CD14-positive monocyte (primary cell): ENCODE results near the gene SUB1. TPM values are rescaled to one million over a fixed set of nuclear protein-coding genes. Genes with fewer than 3 reads are reported as not detected.

ENCODE experiments used
- DNase-seq, 3 donors: peaks; one replicate each; pipeline ENCODE4 v3.0.0-alpha.2; 2011 to 2022
- H2AFZ ChIP-seq: 2 replicates; pipeline ENCODE4 v1.6.0; 2012; ENCODE audit warnings: mild to moderate bottlenecking, low read depth, low read length, inconsistent platforms; ENCODE audit not compliant: insufficient read depth, poor library complexity, severe bottlenecking
- H3K27ac ChIP-seq, 2 donors: 1 replicate in 1 of 2; 2 replicates in 1 of 2; pipeline ENCODE4 v1.5.1; 2012 to 2013; ENCODE audit warnings: low read length in 2 of 2, control low read depth in 1 of 2, inconsistent platforms in 1 of 2, low read depth in 1 of 2, mild to moderate bottlenecking in 1 of 2
- H3K27me3 ChIP-seq, 2 donors: one replicate each; pipeline versions ENCODE4 v1.6.0 to v1.6.1; 2011 to 2013; ENCODE audit warnings: low read length in 2 of 2; ENCODE audit not compliant: control insufficient read depth in 2 of 2, insufficient read depth in 2 of 2
- H3K36me3 ChIP-seq, 2 donors: replicated peaks in 1 of 2; 1 replicate in 1 of 2; 2 replicates in 1 of 2; pipeline versions ENCODE4 v1.5.1 to v1.6.1; 2012 to 2013; ENCODE audit warnings: low read length in 2 of 2, control low read depth in 1 of 2, inconsistent platforms in 1 of 2, mild to moderate bottlenecking in 1 of 2; ENCODE audit not compliant: insufficient read depth in 2 of 2, control insufficient read depth in 1 of 2
- H3K4me1 ChIP-seq, 2 donors: 1 replicate in 1 of 2; 2 replicates in 1 of 2; pipeline versions ENCODE4 v1.5.1 to v1.6.1; 2012 to 2013; ENCODE audit warnings: low read length in 2 of 2, control low read depth in 1 of 2, inconsistent platforms in 1 of 2, mild to moderate bottlenecking in 1 of 2, moderate library complexity in 1 of 2; ENCODE audit not compliant: insufficient read depth in 2 of 2, control insufficient read depth in 1 of 2
- H3K4me2 ChIP-seq: replicated peaks from 2 replicates; pipeline ENCODE3; 2012; ENCODE audit warnings: low read length, moderate library complexity, mild to moderate bottlenecking; ENCODE audit not compliant: poor library complexity, severe bottlenecking; ENCODE audit errors: extremely low read depth
- H3K4me3 ChIP-seq, 3 experiments: fragments of 200-600 bp in 1 of 3; sonication (generic) in 1 of 3; replicated peaks in 1 of 3; 1 replicate in 2 of 3; 2 replicates in 1 of 3; pipeline ENCODE4 v1.5.1; 2011 to 2013; ENCODE audit warnings: low read length in 3 of 3, mild to moderate bottlenecking in 3 of 3, control low read depth in 2 of 3, low read depth in 2 of 3, inconsistent platforms in 1 of 3, moderate library complexity in 1 of 3
- H3K79me2 ChIP-seq: 2 replicates; pipeline ENCODE4 v1.6.0; 2012; ENCODE audit warnings: mild to moderate bottlenecking, control low read depth, inconsistent platforms, low read length, moderate library complexity; ENCODE audit not compliant: insufficient read depth
- H3K9ac ChIP-seq: 2 replicates; pipeline ENCODE4 v1.6.0; 2017; ENCODE audit warnings: low read length, mild to moderate bottlenecking; ENCODE audit not compliant: insufficient read depth, poor library complexity, severe bottlenecking
- H3K9me3 ChIP-seq, 2 donors: replicated peaks in 1 of 2; 1 replicate in 1 of 2; 2 replicates in 1 of 2; pipeline versions ENCODE4 v1.5.1 to v1.6.1; 2012 to 2013; ENCODE audit warnings: low read length in 2 of 2, control low read depth in 1 of 2; ENCODE audit not compliant: control insufficient read depth in 1 of 2, insufficient read depth in 1 of 2
- H4K20me1 ChIP-seq: 2 replicates; pipeline ENCODE4 v1.6.0; 2012; ENCODE audit warnings: mild to moderate bottlenecking, low read length, control low read depth, moderate library complexity; ENCODE audit not compliant: insufficient read depth
- H3K27ac Mint-ChIP-seq, 7 donors: one replicate each; pipeline ENCODE4 v1.8.0; 2020; ENCODE audit warnings: mild to moderate bottlenecking in 7 of 7, mixed read lengths in 7 of 7, moderate library complexity in 6 of 7, inconsistent platforms in 2 of 7
- H3K27me3 Mint-ChIP-seq, 3 donors: one replicate each; pipeline ENCODE4 v1.8.0; 2021 to 2022; ENCODE audit warnings: low read depth in 3 of 3, mild to moderate bottlenecking in 3 of 3, mixed read lengths in 3 of 3, moderate library complexity in 3 of 3, inconsistent platforms in 1 of 3
- H3K36me3 Mint-ChIP-seq, 2 donors: one replicate each; pipeline ENCODE4 v1.8.0; 2020; ENCODE audit warnings: mixed read lengths in 2 of 2, inconsistent platforms in 1 of 2, mild to moderate bottlenecking in 1 of 2
- H3K4me1 Mint-ChIP-seq: one replicate; pipeline ENCODE4 v1.8.0; 2020; ENCODE audit warnings: mild to moderate bottlenecking, mixed read lengths
- H3K4me3 Mint-ChIP-seq, 2 donors: one replicate each; pipeline ENCODE4 v1.8.0; 2020; ENCODE audit warnings: mild to moderate bottlenecking in 2 of 2, mixed read lengths in 2 of 2, moderate library complexity in 1 of 2
- H3K9me3 Mint-ChIP-seq, 7 donors: one replicate each; pipeline ENCODE4 v1.8.0; 2020 to 2022; ENCODE audit warnings: mixed read lengths in 7 of 7, mild to moderate bottlenecking in 6 of 7, moderate library complexity in 6 of 7, inconsistent platforms in 2 of 7
- WGBS: methylation state at CpG from one replicate; pipeline ENCODE4 v1.1.5; 2013; ENCODE audit warnings: missing lambda C conversion rate; ENCODE audit not compliant: insufficient coverage; 5-methylcytosine and 5-hydroxymethylcytosine counted together
- intact Hi-C, 2 donors: fragments of 100-400 bp; cut with micrococcal nuclease; formaldehyde crosslinking; loops; one replicate each; pipeline versions ENCODE4 v1.15.0 to v1.15.1; 2023
- polyA plus RNA-seq, 3 donors: library from polyadenylated mRNA; depleted of rRNA in 1 of 3; unstranded in 2 of 3; stranded (reverse) in 1 of 3; fragments of 300-500 nt in 2 of 3; fragments of >200 nt in 1 of 3; fragmentation: Illumina TruSeq in 2 of 3; gene quantifications; 1 replicate in 2 of 3; 2 replicates in 1 of 3; pipeline ENCODE4 v1.2.3, GENCODE V29; 2012 to 2021
- TF ChIP-seq, protein P1 (sequence below): fragments of 200-600 bp; IDR thresholded peaks from one replicate; pipeline ENCODE4 v1.8.0; 2022; ENCODE audit warnings: antibody characterized with exemption, mild to moderate bottlenecking

The SUB1 gene
- polyA plus RNA-seq, 3 donors = 74.3 to 454 (median 399) TPM

DNA sequence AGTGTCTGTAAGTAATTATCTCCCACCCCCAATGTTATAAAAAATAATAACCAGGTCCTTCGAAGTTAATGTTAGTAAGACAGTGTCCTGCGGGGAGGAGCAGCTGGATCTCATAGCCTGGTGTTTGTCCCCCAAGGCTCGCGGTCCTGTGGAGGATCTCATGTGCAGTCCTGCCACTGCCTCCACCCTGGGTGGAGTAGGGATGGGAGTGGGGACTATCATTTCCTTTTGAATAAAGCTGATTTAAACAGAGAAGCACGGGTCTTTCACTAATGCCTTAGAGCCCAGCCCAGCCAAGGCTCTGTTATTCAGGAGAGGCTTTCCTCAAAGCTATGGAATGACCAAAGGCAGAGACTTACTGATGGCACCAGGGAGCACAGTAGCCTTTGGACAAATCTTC is 40.2 kb downstream of the SUB1 start:
- WGBS = no CpG with 5 or more reads among the region's 5 CpGs
- no peaks in the 10 kb centered on the region for H3K79me2 ChIP-seq
- H2AFZ ChIP-seq = no peak overlapping the region
- no peak overlapping the region for H3K27ac Mint-ChIP-seq
- DNase-seq = no peak
- TF ChIP-seq, protein P1, sequence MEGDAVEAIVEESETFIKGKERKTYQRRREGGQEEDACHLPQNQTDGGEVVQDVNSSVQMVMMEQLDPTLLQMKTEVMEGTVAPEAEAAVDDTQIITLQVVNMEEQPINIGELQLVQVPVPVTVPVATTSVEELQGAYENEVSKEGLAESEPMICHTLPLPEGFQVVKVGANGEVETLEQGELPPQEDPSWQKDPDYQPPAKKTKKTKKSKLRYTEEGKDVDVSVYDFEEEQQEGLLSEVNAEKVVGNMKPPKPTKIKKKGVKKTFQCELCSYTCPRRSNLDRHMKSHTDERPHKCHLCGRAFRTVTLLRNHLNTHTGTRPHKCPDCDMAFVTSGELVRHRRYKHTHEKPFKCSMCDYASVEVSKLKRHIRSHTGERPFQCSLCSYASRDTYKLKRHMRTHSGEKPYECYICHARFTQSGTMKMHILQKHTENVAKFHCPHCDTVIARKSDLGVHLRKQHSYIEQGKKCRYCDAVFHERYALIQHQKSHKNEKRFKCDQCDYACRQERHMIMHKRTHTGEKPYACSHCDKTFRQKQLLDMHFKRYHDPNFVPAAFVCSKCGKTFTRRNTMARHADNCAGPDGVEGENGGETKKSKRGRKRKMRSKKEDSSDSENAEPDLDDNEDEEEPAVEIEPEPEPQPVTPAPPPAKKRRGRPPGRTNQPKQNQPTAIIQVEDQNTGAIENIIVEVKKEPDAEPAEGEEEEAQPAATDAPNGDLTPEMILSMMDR = no peak
- no peaks in the 10 kb centered on the region for H4K20me1 ChIP-seq
- H3K4me3 Mint-ChIP-seq = no peak overlapping the region
- H3K27me3 Mint-ChIP-seq = peaks cover 0 to 4% (median 0%) of the 10 kb centered on the region in 3 donors
- H3K9me3 ChIP-seq = no peaks in the 10 kb centered on the region
- H3K4me1 ChIP-seq = no peaks in the 10 kb centered on the region
- H3K27me3 ChIP-seq = no peaks in the 10 kb centered on the region
- no peak overlapping the region for H3K9ac ChIP-seq
- H3K27ac ChIP-seq = no peak overlapping the region
- no peak overlapping the region for H3K4me2 ChIP-seq
- no peaks in the 10 kb centered on the region for H3K36me3 ChIP-seq
- no peaks in the 10 kb centered on the region for H3K36me3 Mint-ChIP-seq
- H3K4me3 ChIP-seq = no peak overlapping the region
- H3K9me3 Mint-ChIP-seq = no peaks in the 10 kb centered on the region
- no peaks in the 10 kb centered on the region for H3K4me1 Mint-ChIP-seq
- intact Hi-C loops = no loop called here

DNA sequence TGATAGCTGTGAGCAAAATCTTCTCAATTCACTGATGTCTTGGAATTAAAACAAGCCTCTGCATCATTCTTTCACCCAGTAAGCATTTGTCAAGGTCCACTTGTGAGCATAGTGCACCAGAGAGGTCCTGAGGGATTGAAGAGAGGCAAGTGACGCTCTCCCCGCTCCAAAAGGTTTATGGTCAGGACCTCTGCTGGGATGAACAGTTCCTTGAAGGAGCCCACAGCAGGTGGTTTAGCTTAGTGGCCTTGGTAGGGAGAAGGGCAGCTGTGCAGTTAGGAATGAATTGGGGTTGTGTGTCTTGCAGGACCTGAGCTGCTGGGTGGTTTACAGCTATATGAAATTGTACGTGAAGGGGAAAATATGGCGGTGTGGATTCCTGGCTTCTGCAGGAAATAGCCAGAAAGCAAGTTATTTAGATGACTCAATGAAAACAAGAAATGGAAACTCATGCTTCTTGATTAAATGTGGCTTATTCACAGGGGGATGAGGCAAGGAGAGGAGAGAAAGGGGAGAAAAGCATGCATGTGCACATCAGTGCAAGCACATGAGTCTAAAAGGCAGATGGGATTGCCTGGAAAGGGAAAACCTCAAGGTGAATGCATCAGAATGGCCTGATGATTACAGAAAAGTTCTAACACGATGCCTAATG is 42.0 kb downstream of the SUB1 start:
- H3K79me2 ChIP-seq = no peaks in the 10 kb centered on the region
- no peak overlapping the region for H3K4me2 ChIP-seq
- no peaks in the 10 kb centered on the region for H3K4me1 Mint-ChIP-seq
- no peaks in the 10 kb centered on the region for H3K27me3 ChIP-seq
- peaks cover 0 to 4% (median 0%) of the 10 kb centered on the region in 3 donors for H3K27me3 Mint-ChIP-seq
- no peaks in the 10 kb centered on the region for H3K9me3 ChIP-seq
- H3K36me3 Mint-ChIP-seq = no peaks in the 10 kb centered on the region
- no peaks in the 10 kb centered on the region for H4K20me1 ChIP-seq
- no peak overlapping the region for H3K27ac ChIP-seq
- TF ChIP-seq, protein P1 = no peak
- peak overlapping the region in 1 of 7 donors; percentile 4 for H3K27ac Mint-ChIP-seq
- intact Hi-C loops = no loop called here
- DNase-seq = no peak
- no peak overlapping the region for H3K4me3 Mint-ChIP-seq
- H3K9me3 Mint-ChIP-seq = peaks cover 0 to 1% (median 0%) of the 10 kb centered on the region in 7 donors
- H3K9ac ChIP-seq = no peak overlapping the region
- no peak overlapping the region for H3K4me3 ChIP-seq
- WGBS = 89% methylated on average over 3 of the region's 5 CpGs
- no peaks in the 10 kb centered on the region for H3K36me3 ChIP-seq
- no peak overlapping the region for H2AFZ ChIP-seq
- no peaks in the 10 kb centered on the region for H3K4me1 ChIP-seq
